Naive thymus-derived CD4-positive, alpha-beta T cell (primary cell): ENCODE measurements around the gene IL1RAPL1. TPM values are rescaled to one million over a fixed set of nuclear protein-coding genes. Genes with fewer than 3 reads are reported as not detected.

Experiments
- ATAC-seq: fragments of 150-1000 bp; cut with Tn5 transposase; 2 replicates; pipeline ENCODE4 v1.10.0; 2021; ENCODE audit warnings: mild to moderate bottlenecking, moderate library complexity
- CTCF ChIA-PET: fragments of 350-600 bp; sonication (Branson Sonifier 250); formaldehyde crosslinking; loops from one replicate; lab custom pipeline; 2021; ENCODE audit warnings: antibody characterized with exemption; lab: Charles Lee
- POLR2A ChIA-PET: fragments of 350-600 bp; sonication (Branson Sonifier 250); formaldehyde crosslinking; loops from one replicate; lab custom pipeline; 2021; ENCODE audit warnings: antibody characterized with exemption, inconsistent platforms; lab: Charles Lee
- DNase-seq, 9 donors: peaks; one replicate each; pipeline versions ENCODE4 v3.0.0 to v3.0.0-alpha.2; 2020 to 2022; ENCODE audit warnings: mixed read lengths in 1 of 9
- H3K27ac ChIP-seq: one replicate; pipeline ENCODE4 v1.7.0; 2013; ENCODE audit warnings: mild to moderate bottlenecking, low read depth, low read length, moderate library complexity
- H3K27me3 ChIP-seq, 2 donors: one replicate each; pipeline ENCODE4 v1.7.0; 2013; ENCODE audit warnings: low read length in 2 of 2, mild to moderate bottlenecking in 2 of 2, moderate library complexity in 2 of 2; ENCODE audit not compliant: control insufficient read depth in 2 of 2, insufficient read depth in 2 of 2
- H3K36me3 ChIP-seq, 3 experiments: 1 replicate in 2 of 3; 2 replicates in 1 of 3; pipeline ENCODE4 v1.7.0; 2013; ENCODE audit warnings: low read length in 3 of 3, mild to moderate bottlenecking in 3 of 3, moderate library complexity in 1 of 3; ENCODE audit not compliant: insufficient read depth in 3 of 3, control insufficient read depth in 2 of 3
- H3K4me1 ChIP-seq, 2 donors: one replicate each; pipeline ENCODE4 v1.7.0; 2013; ENCODE audit warnings: low read length in 2 of 2, mild to moderate bottlenecking in 2 of 2, moderate library complexity in 1 of 2; ENCODE audit not compliant: control insufficient read depth in 2 of 2, insufficient read depth in 2 of 2
- H3K4me3 ChIP-seq: 2 replicates; pipeline ENCODE4 v1.7.0; 2013; ENCODE audit warnings: mild to moderate bottlenecking, low read length
- H3K9me3 ChIP-seq, 3 experiments: 1 replicate in 2 of 3; 2 replicates in 1 of 3; pipeline ENCODE4 v1.7.0; 2013; ENCODE audit warnings: low read length in 3 of 3; ENCODE audit not compliant: control insufficient read depth in 2 of 3
- H3K27ac Mint-ChIP-seq, 9 donors: one replicate each; pipeline ENCODE4 v1.8.0; 2020 to 2022; ENCODE audit warnings: mixed read lengths in 9 of 9, mild to moderate bottlenecking in 8 of 9, moderate library complexity in 5 of 9, inconsistent platforms in 2 of 9
- H3K27me3 Mint-ChIP-seq, 5 donors: one replicate each; pipeline ENCODE4 v1.8.0; 2021 to 2022; ENCODE audit warnings: mixed read lengths in 5 of 5, mild to moderate bottlenecking in 1 of 5
- H3K36me3 Mint-ChIP-seq, 5 donors: one replicate each; pipeline ENCODE4 v1.8.0; 2020 to 2022; ENCODE audit warnings: mixed read lengths in 5 of 5, mild to moderate bottlenecking in 3 of 5, inconsistent platforms in 1 of 5
- H3K4me1 Mint-ChIP-seq, 7 donors: one replicate each; pipeline ENCODE4 v1.8.0; 2020 to 2022; ENCODE audit warnings: mixed read lengths in 7 of 7, mild to moderate bottlenecking in 3 of 7, inconsistent platforms in 1 of 7
- H3K4me3 Mint-ChIP-seq, 10 donors: one replicate each; pipeline ENCODE4 v1.8.0; 2020 to 2022; ENCODE audit warnings: mild to moderate bottlenecking in 10 of 10, mixed read lengths in 10 of 10, moderate library complexity in 6 of 10, inconsistent platforms in 2 of 10
- H3K9me3 Mint-ChIP-seq, 11 donors: one replicate each; pipeline ENCODE4 v1.8.0; 2020 to 2022; ENCODE audit warnings: mixed read lengths in 11 of 11, mild to moderate bottlenecking in 4 of 11, inconsistent platforms in 1 of 11, moderate library complexity in 1 of 11
- intact Hi-C, 2 donors: fragments of 100-400 bp; cut with micrococcal nuclease; formaldehyde crosslinking; loops; one replicate each; pipeline ENCODE4 v1.15.1; 2023
- polyA plus RNA-seq, 2 donors: library from polyadenylated mRNA; unstranded; fragments of 300-500 nt; fragmentation: Illumina TruSeq; gene quantifications; one replicate each; pipeline ENCODE4 v1.2.3, GENCODE V29; 2021
- total RNA-seq, 6 experiments: library from RNA in 5 of 6; stranded (reverse) in 5 of 6; gene quantifications; 1 replicate in 5 of 6; 2 replicates in 1 of 6; pipeline ENCODE4 v1.2.3 and lab custom pipeline; 2021 to 2026

The IL1RAPL1 gene
- total and polyA plus RNA-seq, 7 experiments from 2014 or later = not detected

- H3K9me3 Mint-ChIP-seq = peaks cover 1 to 12% (median 6%) of the 10 kb centered on the region in 11 donors
- intact Hi-C loops = no loop called here
- H3K27me3 Mint-ChIP-seq = no peaks in the 10 kb centered on the region
- no peak overlapping the region for H3K27ac Mint-ChIP-seq
- no peak for DNase-seq
- no peaks in the 10 kb centered on the region for H3K36me3 Mint-ChIP-seq
- no peak overlapping the region for H3K4me3 Mint-ChIP-seq
- no peaks in the 10 kb centered on the region for H3K36me3 ChIP-seq
- H3K27me3 ChIP-seq = no peaks in the 10 kb centered on the region
- ChIA-PET POLR2A (no interaction called here), CTCF (no interaction called here)
- ATAC-seq = no peak
- H3K4me1 ChIP-seq = no peaks in the 10 kb centered on the region
- no peaks in the 10 kb centered on the region for H3K9me3 ChIP-seq
- no peak overlapping the region for H3K27ac ChIP-seq
- no peaks in the 10 kb centered on the region for H3K4me1 Mint-ChIP-seq
- no peak overlapping the region for H3K4me3 ChIP-seq
These were observed 263.7 kb downstream of the IL1RAPL1 start for GRCh38 chrX:28850955-28851354.

- H3K27ac ChIP-seq = no peak overlapping the region
- H3K27ac Mint-ChIP-seq = no peak overlapping the region
- no peaks in the 10 kb centered on the region for H3K4me1 Mint-ChIP-seq
- CTCF ChIA-PET = no interaction called here
- DNase-seq = no peak
- H3K36me3 ChIP-seq = no peaks in the 10 kb centered on the region
- no peaks in the 10 kb centered on the region for H3K27me3 ChIP-seq
- no peaks in the 10 kb centered on the region for H3K36me3 Mint-ChIP-seq
- no peak overlapping the region for H3K4me3 Mint-ChIP-seq
- ATAC-seq = no peak
- H3K9me3 Mint-ChIP-seq = peaks cover 1 to 16% (median 6%) of the 10 kb centered on the region in 11 donors
- no peaks in the 10 kb centered on the region for H3K9me3 ChIP-seq
- no peaks in the 10 kb centered on the region for H3K4me1 ChIP-seq
- H3K27me3 Mint-ChIP-seq = no peaks in the 10 kb centered on the region
- POLR2A ChIA-PET = no interaction called here
- intact Hi-C loops = no loop called here
- H3K4me3 ChIP-seq = no peak overlapping the region
These were observed 264.6 kb downstream of the IL1RAPL1 start for GRCh38 chrX:28851871-28852270.

- Mint-ChIP-seq H3K4me1 (no peaks in the 10 kb centered on the region), H3K27ac (no peak overlapping the region), H3K36me3 (no peaks in the 10 kb centered on the region), H3K9me3 (peaks cover 0 to 16% (median 6%) of the 10 kb centered on the region in 11 donors), H3K4me3 (no peak overlapping the region), H3K27me3 (no peaks in the 10 kb centered on the region)
- CTCF ChIA-PET = no interaction called here
- Histone ChIP-seq H3K9me3 (no peaks in the 10 kb centered on the region), H3K4me1 (no peaks in the 10 kb centered on the region), H3K27me3 (no peaks in the 10 kb centered on the region), H3K27ac (no peak overlapping the region), H3K36me3 (no peaks in the 10 kb centered on the region), H3K4me3 (no peak overlapping the region)
- ATAC-seq = no peak
- POLR2A ChIA-PET = no interaction called here
- intact Hi-C loops = no loop called here
- DNase-seq = no peak
These were observed 267.4 kb downstream of the IL1RAPL1 start for GRCh38 chrX:28854637-28855036.

GRCh38 chrX:28876408-28876807, 289.2 kb downstream of the IL1RAPL1 start:
- CTCF ChIA-PET = no interaction called here
- Histone ChIP-seq H3K9me3 (no peaks in the 10 kb centered on the region), H3K4me3 (no peak overlapping the region), H3K27ac (no peak overlapping the region), H3K36me3 (no peaks in the 10 kb centered on the region), H3K4me1 (no peaks in the 10 kb centered on the region), H3K27me3 (no peaks in the 10 kb centered on the region)
- H3K4me1 Mint-ChIP-seq = no peaks in the 10 kb centered on the region
- no peak overlapping the region for H3K27ac Mint-ChIP-seq
- no peaks in the 10 kb centered on the region for H3K36me3 Mint-ChIP-seq
- no peaks in the 10 kb centered on the region for H3K27me3 Mint-ChIP-seq
- POLR2A ChIA-PET = no interaction called here
- intact Hi-C loops = no loop called here
- ATAC-seq (no peak), DNase-seq (no peak)
- peaks cover 0 to 4% (median 0%) of the 10 kb centered on the region in 11 donors for H3K9me3 Mint-ChIP-seq
- no peak overlapping the region for H3K4me3 Mint-ChIP-seq

GRCh38 chrX:28876901-28877300, 289.7 kb downstream of the IL1RAPL1 start:
- POLR2A ChIA-PET = no interaction called here
- Histone ChIP-seq H3K27me3 (no peaks in the 10 kb centered on the region), H3K4me3 (no peak overlapping the region), H3K4me1 (no peaks in the 10 kb centered on the region), H3K36me3 (no peaks in the 10 kb centered on the region), H3K27ac (no peak overlapping the region), H3K9me3 (no peaks in the 10 kb centered on the region)
- Mint-ChIP-seq H3K27ac (no peak overlapping the region), H3K4me1 (peaks cover 0 to 2% (median 0%) of the 10 kb centered on the region in 7 donors), H3K9me3 (peaks cover 0 to 8% (median 0%) of the 10 kb centered on the region in 11 donors), H3K27me3 (no peaks in the 10 kb centered on the region), H3K36me3 (no peaks in the 10 kb centered on the region), H3K4me3 (no peak overlapping the region)
- no peak for ATAC-seq
- CTCF ChIA-PET = no interaction called here
- DNase-seq = no peak
- intact Hi-C loops = no loop called here

GRCh38 chrX:28880136-28880535, 292.9 kb downstream of the IL1RAPL1 start:
- Histone ChIP-seq H3K36me3 (no peaks in the 10 kb centered on the region), H3K27me3 (no peaks in the 10 kb centered on the region), H3K4me3 (no peak overlapping the region), H3K27ac (no peak overlapping the region), H3K4me1 (no peaks in the 10 kb centered on the region), H3K9me3 (no peaks in the 10 kb centered on the region)
- ATAC-seq (no peak), DNase-seq (no peak)
- ChIA-PET POLR2A (no interaction called here), CTCF (no interaction called here)
- no peaks in the 10 kb centered on the region for H3K27me3 Mint-ChIP-seq
- no peak overlapping the region for H3K4me3 Mint-ChIP-seq
- intact Hi-C loops = no loop called here
- peaks cover 0 to 2% (median 0%) of the 10 kb centered on the region in 7 donors for H3K4me1 Mint-ChIP-seq
- no peak overlapping the region for H3K27ac Mint-ChIP-seq
- no peaks in the 10 kb centered on the region for H3K36me3 Mint-ChIP-seq
- peaks cover 0 to 8% (median 0%) of the 10 kb centered on the region in 11 donors for H3K9me3 Mint-ChIP-seq

GRCh38 chrX:28884823-28885222, 297.6 kb downstream of the IL1RAPL1 start:
- Mint-ChIP-seq H3K27me3 (no peaks in the 10 kb centered on the region), H3K36me3 (no peaks in the 10 kb centered on the region)
- ATAC-seq = no peak

More at GRCh38 chrX:28884823-28885222, 297.6 kb downstream of the IL1RAPL1 start:
- Histone ChIP-seq H3K4me3 (no peak overlapping the region), H3K27ac (no peak overlapping the region), H3K27me3 (no peaks in the 10 kb centered on the region), H3K9me3 (no peaks in the 10 kb centered on the region), H3K4me1 (no peaks in the 10 kb centered on the region), H3K36me3 (no peaks in the 10 kb centered on the region)
- CTCF ChIA-PET = no interaction called here
- POLR2A ChIA-PET = no interaction called here
- H3K9me3 Mint-ChIP-seq = peaks cover 0 to 8% (median 0%) of the 10 kb centered on the region in 11 donors
- H3K4me3 Mint-ChIP-seq = no peak overlapping the region
- peaks cover 0 to 2% (median 0%) of the 10 kb centered on the region in 7 donors for H3K4me1 Mint-ChIP-seq
- DNase-seq = no peak
- intact Hi-C loops = no loop called here
- no peak overlapping the region for H3K27ac Mint-ChIP-seq
